Measurements from ENCODE around the gene RAD51B.

RAD51B gene

GRCh38 chr14:68683326-68683725 lies 863.7 kb downstream of the RAD51B start:
- DNase-seq (ENCODE audit: low read depth in 2 of 2): no peak

- no peak for DNase-seq (ENCODE audit: low read depth in 2 of 2)
Observed at GRCh38 chr14:68684466-68685418, 865.2 kb downstream of the RAD51B start.

- DNase-seq (ENCODE audit: low read depth in 2 of 2): no peak
Observed at GRCh38 chr14:68685419-68686204, 866.0 kb downstream of the RAD51B start.

- DNase-seq (ENCODE audit: low read depth in 2 of 2): no peak
Observed at GRCh38 chr14:68686205-68686465, 866.6 kb downstream of the RAD51B start.

GRCh38 chr14:68686724-68687123 lies 867.1 kb downstream of the RAD51B start:
- no peak for DNase-seq (ENCODE audit: low read depth in 2 of 2)

GRCh38 chr14:68687746-68688145 lies 868.2 kb downstream of the RAD51B start:
- DNase-seq (ENCODE audit: low read depth in 2 of 2): peak; percentile 83 to 84

- peak; percentile 87 to 91 for DNase-seq (ENCODE audit: low read depth in 2 of 2)
Observed at GRCh38 chr14:68688872-68689371, 869.3 kb downstream of the RAD51B start.

GRCh38 chr14:68689511-68689910 lies 869.9 kb downstream of the RAD51B start:
- DNase-seq (ENCODE audit: low read depth in 2 of 2): no peak

GRCh38 chr14:68690089-68690958 lies 870.7 kb downstream of the RAD51B start:
- no peak for DNase-seq (ENCODE audit: low read depth in 2 of 2)

- DNase-seq (ENCODE audit: low read depth in 2 of 2): no peak
Observed at GRCh38 chr14:68691031-68691791, 871.6 kb downstream of the RAD51B start.

- no peak for DNase-seq (ENCODE audit: low read depth in 2 of 2)
Observed at GRCh38 chr14:68691792-68692118, 872.2 kb downstream of the RAD51B start.

GRCh38 chr14:68692216-68692615 lies 872.6 kb downstream of the RAD51B start:
- no peak for DNase-seq (ENCODE audit: low read depth in 2 of 2)

- DNase-seq (ENCODE audit: low read depth in 2 of 2): peak in 1 of 2 experiments; percentile 65
Observed at GRCh38 chr14:68692916-68693771, 873.6 kb downstream of the RAD51B start.

- no peak for DNase-seq (ENCODE audit: low read depth in 2 of 2)
Observed at GRCh38 chr14:68693926-68694325, 874.3 kb downstream of the RAD51B start.

GRCh38 chr14:68694516-68695235 lies 875.1 kb downstream of the RAD51B start:
- DNase-seq (ENCODE audit: low read depth in 2 of 2): no peak

- peak; percentile 97 to 98 for DNase-seq (ENCODE audit: low read depth in 2 of 2)
Observed at GRCh38 chr14:68695326-68695768, 875.8 kb downstream of the RAD51B start.

GRCh38 chr14:68695856-68696255 lies 876.3 kb downstream of the RAD51B start:
- no peak for DNase-seq (ENCODE audit: low read depth in 2 of 2)

GRCh38 chr14:68696266-68696665 lies 876.7 kb downstream of the RAD51B start:
- no peak for DNase-seq (ENCODE audit: low read depth in 2 of 2)

GRCh38 chr14:68696721-68697495 lies 877.3 kb downstream of the RAD51B start:
- no peak for DNase-seq (ENCODE audit: low read depth in 2 of 2)
